GM12892 (cell line): Measurements from ENCODE around the gene CARS1.

Experiments used
- DNase-seq: peaks from one replicate; pipeline ENCODE4 v3.0.0; 2011; ENCODE audit not compliant: insufficient read length
- FAIRE-seq: peaks from 2 replicates; lab custom pipeline; 2011; peaks lifted over from hg19 to GRCh38; lab: Jason Lieb, UNC
- POLR2A ChIP-seq: IDR thresholded peaks from 2 replicates; pipeline ENCODE4 v1.6.1; 2011; ENCODE audit warnings: low read depth, low read length, control low read depth
- POLR2AphosphoS5 ChIP-seq: IDR thresholded peaks from 2 replicates; pipeline ENCODE4 v1.6.1; 2011; ENCODE audit warnings: low read depth, low read length, control low read depth
- TAF1 ChIP-seq: IDR thresholded peaks from 2 replicates; pipeline ENCODE4 v1.6.1; 2011; ENCODE audit warnings: low read depth, mild to moderate bottlenecking, control low read depth, low read length, borderline replicate concordance

Gene CARS1

GRCh38 chr11:3022300-3022967 is 34.8 kb downstream of the CARS1 start:
- FAIRE-seq (peak; percentile 92), DNase-seq (no peak)
- TF ChIP-seq POLR2A (peak; percentile 49; the same call in 1 of the 2 replicates), TAF1 (no peak)

DNA sequence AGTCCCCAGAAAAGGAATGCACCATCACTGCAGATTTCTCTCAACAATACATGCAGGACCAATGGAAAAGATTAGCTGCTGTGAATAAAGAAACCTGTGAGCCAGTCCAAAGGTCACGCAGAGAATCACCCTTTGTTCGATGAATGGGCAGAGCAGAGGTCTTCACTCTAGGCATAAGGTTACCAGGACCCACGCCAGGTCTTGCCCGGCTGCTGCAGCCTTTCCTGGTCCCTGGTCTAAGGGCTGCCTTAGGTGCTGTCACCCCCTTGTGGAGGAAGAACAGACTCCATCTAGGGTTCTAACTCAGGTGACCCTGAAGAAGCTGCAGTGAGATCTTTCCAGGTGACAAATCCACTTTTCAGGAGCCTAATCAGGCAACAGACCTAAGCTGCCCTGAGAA is 36.1 kb downstream of the CARS1 start:
- FAIRE-seq (peak; percentile 89), DNase-seq (no peak)
- TF ChIP-seq POLR2AphosphoS5 (no peak), TAF1 (no peak), POLR2A (no peak)

- FAIRE-seq, result no peak
- no peak for DNase-seq
- no peak for TF ChIP-seq POLR2A
- no peak for TF ChIP-seq POLR2AphosphoS5
- TF ChIP-seq TAF1, result no peak
These were observed 37.2 kb downstream of the CARS1 start for GRCh38 chr11:3020011-3020410.

- DNase-seq (no peak), FAIRE-seq (no peak)
- no peak for TF ChIP-seq POLR2AphosphoS5
- TF ChIP-seq TAF1, result no peak
- TF ChIP-seq POLR2A, result no peak
These were observed 38.6 kb downstream of the CARS1 start for GRCh38 chr11:3018596-3018995.

GRCh38 chr11:3016861-3017260 is 40.4 kb downstream of the CARS1 start:
- FAIRE-seq (no peak), DNase-seq (no peak)
- no peak for TF ChIP-seq POLR2A
- no peak for TF ChIP-seq TAF1
- no peak for TF ChIP-seq POLR2AphosphoS5

DNA sequence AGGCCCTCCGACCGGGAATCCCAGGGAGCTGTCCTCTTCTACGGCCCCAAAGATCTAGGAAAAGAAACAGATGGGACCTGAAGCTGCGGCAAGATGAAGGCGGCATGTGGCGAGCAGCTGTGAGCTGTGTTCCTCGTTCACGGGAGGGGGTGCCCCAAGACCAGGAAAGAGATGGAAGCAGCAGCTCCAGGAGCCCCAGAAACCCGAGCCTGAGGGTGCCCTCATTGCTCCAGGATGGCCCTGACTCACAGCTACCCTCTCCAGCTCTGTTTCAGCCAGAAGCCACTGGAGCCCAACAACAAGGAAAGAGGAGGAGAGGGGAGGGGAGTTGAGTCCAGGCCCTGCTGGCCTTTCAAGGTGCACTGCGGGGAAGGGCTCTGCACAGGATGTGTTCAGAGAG is 41.4 kb downstream of the CARS1 start:
- TF ChIP-seq TAF1, result no peak
- DNase-seq, result no peak
- FAIRE-seq, result no peak

DNA sequence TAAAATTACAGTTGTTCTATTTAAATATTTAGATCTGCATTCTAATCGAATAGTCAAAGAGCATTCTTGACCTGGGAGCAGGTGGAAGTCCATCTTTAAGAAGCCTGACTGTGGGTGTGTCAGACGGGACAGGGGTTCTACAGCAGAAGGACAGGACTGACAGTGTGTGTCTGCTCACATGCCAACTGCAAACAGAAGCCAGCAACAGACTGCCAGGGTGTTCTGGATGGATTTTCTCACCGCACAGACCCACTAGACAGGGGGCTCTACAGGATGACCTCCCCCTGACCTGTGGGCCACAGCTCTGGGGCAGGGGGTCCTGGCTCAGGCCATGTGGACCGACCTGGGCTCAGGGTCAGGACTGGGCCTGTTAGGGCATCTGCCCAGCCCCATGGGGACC is 42.3 kb downstream of the CARS1 start:
- no peak for DNase-seq
- TF ChIP-seq POLR2A (no peak), TAF1 (no peak), POLR2AphosphoS5 (no peak)
- no peak for FAIRE-seq

DNA sequence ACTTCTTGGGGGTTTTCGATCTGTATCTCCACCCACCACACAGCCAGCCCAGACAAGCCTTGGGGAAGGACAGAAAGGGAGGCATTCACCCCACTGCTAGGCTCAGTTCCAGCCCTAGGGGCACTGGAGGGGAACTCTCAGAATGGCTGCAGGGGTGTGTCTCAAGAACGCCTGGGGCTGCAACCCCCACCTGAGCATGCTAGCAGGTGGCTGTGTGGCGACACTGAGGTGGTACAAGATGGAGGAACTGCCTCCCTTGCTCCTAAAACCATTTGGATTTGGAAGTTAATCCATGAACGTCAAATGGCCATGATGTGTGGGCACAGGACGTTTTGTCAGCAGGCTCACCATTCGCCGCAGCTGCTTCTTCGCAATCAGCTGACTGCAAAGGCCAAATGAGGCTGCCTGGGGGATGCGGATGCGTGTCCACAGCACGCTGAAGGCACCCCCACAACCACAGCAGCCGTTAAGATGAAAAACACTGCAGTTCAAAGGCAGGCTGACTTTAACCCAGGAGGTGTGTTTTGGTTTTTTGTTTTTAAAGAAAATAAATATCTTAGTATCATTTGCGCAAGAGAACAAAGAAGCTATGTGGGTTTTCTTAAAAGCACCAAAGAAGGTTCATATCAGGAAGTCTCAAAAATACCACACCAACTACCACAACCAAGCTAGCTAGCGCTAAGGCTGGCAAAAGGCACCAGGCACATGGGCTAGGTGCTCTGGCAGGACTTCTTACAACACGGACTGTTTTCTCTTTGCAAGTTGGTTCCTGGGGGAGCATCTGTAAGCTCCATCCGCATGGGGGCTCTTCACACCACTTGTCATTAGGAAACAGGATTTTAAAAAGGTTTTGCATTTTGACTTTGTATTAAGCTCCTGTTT is 42.9 kb downstream of the CARS1 start:
- FAIRE-seq, result no peak
- no peak for TF ChIP-seq TAF1
- no peak for TF ChIP-seq POLR2AphosphoS5
- TF ChIP-seq POLR2A, result no peak
- DNase-seq, result no peak

DNA sequence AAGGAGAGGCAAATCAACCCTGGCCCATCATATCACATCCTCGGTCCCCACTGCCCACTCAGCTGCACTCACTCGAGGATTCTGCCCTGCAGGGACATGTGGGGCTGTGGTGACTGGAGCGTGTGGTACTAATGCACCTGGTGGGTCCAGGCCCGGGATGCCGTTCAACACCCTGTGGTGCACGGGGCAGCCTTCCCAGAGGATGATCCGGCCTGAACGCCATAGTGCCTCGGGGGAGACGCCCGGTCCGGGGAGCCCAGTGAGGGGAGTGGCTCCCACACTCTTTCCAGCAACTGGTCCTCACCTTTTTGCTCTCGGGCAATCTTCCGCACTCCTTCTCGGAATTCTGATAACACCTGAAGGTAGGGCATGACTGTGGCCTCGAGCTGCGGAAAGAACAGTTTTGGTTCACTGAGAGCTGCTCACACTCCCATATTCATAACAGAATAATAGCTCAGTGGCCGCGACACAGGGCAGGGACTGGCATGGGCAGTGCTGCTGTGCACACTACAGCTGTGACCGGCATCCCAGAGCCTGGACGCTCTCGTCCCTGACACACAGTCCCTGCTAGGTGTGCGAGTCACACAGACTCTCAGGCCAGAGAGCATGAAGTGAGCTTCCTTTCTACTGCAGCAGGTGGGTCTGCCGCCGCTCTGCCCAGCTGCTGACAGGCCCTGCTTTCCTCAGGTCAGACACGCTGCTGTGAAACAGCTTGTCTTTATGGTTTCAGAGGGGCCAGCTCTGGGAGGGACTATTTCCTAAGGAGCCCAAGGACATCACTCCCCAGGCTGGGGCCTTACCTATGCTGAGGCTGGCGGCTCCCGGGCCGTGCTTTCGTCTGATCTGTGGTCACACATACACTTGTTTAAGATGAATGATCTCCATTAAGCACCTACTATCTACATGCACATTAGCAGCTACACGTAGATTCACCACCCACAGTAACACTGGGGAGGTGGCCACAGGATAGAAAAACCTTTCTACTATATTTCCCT is 45.0 kb downstream of the CARS1 start:
- TF ChIP-seq TAF1 (no peak), POLR2A (no peak), POLR2AphosphoS5 (no peak)
- DNase-seq (no peak), FAIRE-seq (no peak)

DNA sequence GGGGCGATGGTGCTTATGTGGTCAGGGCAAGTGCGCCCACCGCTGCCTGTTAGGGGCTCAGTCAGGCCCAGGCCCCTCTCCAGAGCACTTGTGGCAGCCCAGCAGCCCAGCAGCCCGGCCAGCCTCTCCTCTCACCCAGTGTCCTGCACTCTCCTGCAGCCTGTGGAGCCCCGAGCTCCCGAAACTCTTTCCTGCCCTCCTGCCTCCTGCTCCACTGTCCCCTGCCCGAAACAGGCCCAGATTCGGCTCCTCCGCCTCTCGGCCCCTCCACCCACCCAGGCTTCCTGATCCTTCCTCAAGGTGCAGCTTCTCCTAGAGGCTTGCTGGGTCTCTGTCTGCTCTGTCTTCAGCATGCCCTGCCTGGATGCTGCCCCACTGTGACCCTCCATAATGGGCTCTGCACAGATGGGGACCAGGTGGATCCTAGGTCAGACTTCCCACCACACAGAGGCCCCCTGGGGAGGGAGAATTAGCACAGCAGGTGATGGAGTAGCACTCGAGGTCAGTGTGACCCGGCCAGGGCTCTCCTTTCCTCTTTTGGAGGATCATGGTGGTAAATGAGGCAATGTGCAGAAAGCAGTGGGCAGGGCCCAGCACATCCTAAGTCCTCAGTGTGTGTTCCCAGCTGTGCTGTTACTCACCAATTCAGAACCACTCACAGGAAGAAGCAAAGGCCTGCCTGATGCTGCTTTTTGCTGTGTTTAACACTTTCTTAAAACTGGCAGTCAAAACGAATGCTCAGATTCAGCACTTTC is 46.5 kb downstream of the CARS1 start:
- TF ChIP-seq POLR2A (no peak), TAF1 (no peak), POLR2AphosphoS5 (no peak)
- FAIRE-seq (no peak), DNase-seq (no peak)

- DNase-seq, result no peak
- FAIRE-seq, result no peak
- TF ChIP-seq TAF1, result no peak
These were observed 47.2 kb downstream of the CARS1 start for GRCh38 chr11:3010004-3010403.
